ENCODE measurements around the gene SMAD9.

DNA sequence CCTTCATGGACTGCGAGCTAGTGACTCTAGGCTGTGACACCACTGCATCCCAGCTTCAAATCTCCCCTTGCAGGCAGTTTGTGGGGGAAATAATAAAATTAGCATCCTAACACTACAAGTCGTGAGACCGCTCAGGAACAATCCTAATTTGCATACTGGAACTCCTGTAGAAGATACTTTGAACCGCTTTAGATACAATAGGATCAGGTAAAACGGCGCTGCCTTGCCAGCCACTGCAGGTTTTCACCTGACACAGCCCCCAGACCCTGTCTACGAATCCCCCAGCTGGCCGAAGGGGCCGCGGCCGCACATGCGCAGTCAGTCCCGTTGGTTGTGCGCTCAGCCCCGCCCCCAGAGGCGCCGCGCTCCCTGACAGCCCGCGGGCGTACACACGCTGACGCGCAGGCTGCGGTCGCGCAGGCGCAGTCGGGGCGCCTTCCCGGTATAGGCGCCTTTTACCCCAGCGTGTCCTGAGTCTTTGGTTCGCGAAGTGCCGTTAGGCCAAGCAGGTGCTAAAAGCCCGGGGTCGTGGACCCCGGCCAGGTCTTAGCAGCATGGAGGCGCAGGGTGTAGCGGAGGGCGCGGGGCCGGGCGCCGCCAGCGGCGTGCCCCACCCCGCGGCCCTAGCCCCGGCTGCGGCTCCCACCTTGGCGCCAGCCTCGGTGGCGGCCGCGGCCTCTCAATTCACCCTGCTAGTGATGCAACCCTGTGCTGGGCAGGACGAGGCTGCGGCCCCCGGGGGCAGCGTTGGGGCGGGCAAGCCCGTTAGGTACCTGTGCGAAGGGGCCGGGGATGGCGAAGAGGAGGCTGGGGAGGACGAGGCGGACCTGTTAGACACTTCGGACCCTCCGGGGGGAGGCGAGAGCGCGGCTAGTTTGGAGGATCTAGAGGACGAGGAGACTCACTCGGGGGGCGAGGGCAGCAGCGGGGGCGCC is 101.0 kb downstream of the SMAD9 start, which contains the start of gene RFXAP:
- TF ChIP-seq CTCF (conservative IDR thresholded peaks at IDR 0.05) (no peak), ZFX (IDR thresholded peaks at IDR 0.05) (peak; percentile 81)

Measured in C4-2B (cell line).